HepG2 (cell line): ENCODE results near the gene VSIR. TPM values are rescaled to one million over a fixed set of nuclear protein-coding genes. Genes with fewer than 3 reads are reported as not detected.
A peak's percentile ranks its signal among the peaks of the same experiment; 100 is the strongest.

ENCODE experiments used
- ATAC-seq: fragments of 200-7000 bp; cut with Tn5 transposase; 3 replicates; pipeline ENCODE4 v1.9.1; 2020; ENCODE audit warnings: mild to moderate bottlenecking, moderate library complexity
- BruUV-seq: library from RNA; stranded (reverse); fragments of 400-500 nt; replicated peaks from 2 replicates; lab custom pipeline; 2021; lab: Mats Ljungman, UMichigan
- CTCF ChIA-PET: fragments of 300-600 bp; formaldehyde crosslinking; extraction: SDS; loops from one replicate; lab custom pipeline; 2021; ENCODE audit warnings: low total read pairs, inconsistent platforms, low intra/inter-chr PET ratio; lab: Yijun Ruan, JAX
- POLR2A ChIA-PET: fragments of 350-600 bp; sonication (Branson Sonifier 250); formaldehyde crosslinking; loops from one replicate; lab custom pipeline; 2020; ENCODE audit warnings: antibody characterized with exemption, inconsistent platforms; lab: Yijun Ruan, JAX
- DNase-seq: peaks from one replicate; pipeline ENCODE4 v3.0.0-alpha.2; 2015; ENCODE audit warnings: low spot score
- FAIRE-seq: peaks from 3 replicates; lab custom pipeline; 2011; peaks lifted over from hg19 to GRCh38; lab: Jason Lieb, UNC
- H2AFZ ChIP-seq: one replicate; pipeline ENCODE4 v1.6.1; 2011; ENCODE audit warnings: low read length, inconsistent platforms
- H3K27ac ChIP-seq: fragments of 300-600 bp; 3 replicates; pipeline ENCODE4 v1.8.0; 2011; ENCODE audit warnings: mixed run types, mild to moderate bottlenecking, mixed read lengths, low read length, inconsistent platforms; ENCODE audit not compliant: insufficient read depth; ENCODE audit errors: extremely low read length
- H3K27me3 ChIP-seq, 2 experiments: fragments of 200-600 bp in 1 of 2; 2 replicates in 1 of 2; 3 replicates in 1 of 2; pipeline versions ENCODE4 v1.6.0 to v1.8.0; 2011; ENCODE audit warnings: low read length in 2 of 2, mild to moderate bottlenecking in 2 of 2, moderate library complexity in 2 of 2, inconsistent platforms in 1 of 2; ENCODE audit not compliant: insufficient read depth in 2 of 2, control insufficient read depth in 1 of 2
- H3K36me3 ChIP-seq, 2 experiments: fragments of 200-600 bp in 1 of 2; replicated peaks in 1 of 2; 2 replicates in 1 of 2; 3 replicates in 1 of 2; pipeline versions ENCODE4 v1.5.1 to v1.8.0; 2011; ENCODE audit warnings: low read length in 2 of 2, inconsistent platforms in 1 of 2; ENCODE audit not compliant: insufficient read depth in 2 of 2, control insufficient read depth in 1 of 2
- H3K4me1 ChIP-seq: 2 replicates; pipeline ENCODE4 v1.5.1; 2012; ENCODE audit warnings: low read length, inconsistent platforms; ENCODE audit not compliant: insufficient read depth
- H3K4me2 ChIP-seq: 2 replicates; pipeline ENCODE4 v1.6.0; 2011; ENCODE audit warnings: low read depth, low read length, inconsistent platforms
- H3K4me3 ChIP-seq, 3 experiments: fragments of 200-600 bp in 1 of 3; sonication (generic), shearing (Covaris generic) in 1 of 3; replicated peaks in 1 of 3; 2 replicates each; pipeline ENCODE4 v1.5.1; 2011 to 2016; ENCODE audit warnings: low read length in 3 of 3, inconsistent platforms in 2 of 3, low read depth in 2 of 3, mild to moderate bottlenecking in 2 of 3, control low read depth in 1 of 3, mixed read lengths in 1 of 3; ENCODE audit not compliant: insufficient read depth in 1 of 3
- H3K79me2 ChIP-seq: one replicate; pipeline ENCODE4 v1.6.1; 2011; ENCODE audit warnings: low read length, inconsistent platforms; ENCODE audit not compliant: insufficient read depth
- H3K9ac ChIP-seq: 2 replicates; pipeline ENCODE4 v1.6.0; 2011; ENCODE audit warnings: mild to moderate bottlenecking, low read depth, low read length, inconsistent platforms; ENCODE audit not compliant: insufficient read depth
- H3K9me3 ChIP-seq: 2 replicates; pipeline ENCODE4 v1.5.1; 2012; ENCODE audit warnings: mild to moderate bottlenecking, low read length
- H4K20me1 ChIP-seq: 2 replicates; pipeline ENCODE4 v1.6.0; 2011; ENCODE audit warnings: inconsistent platforms, mild to moderate bottlenecking, low read length, moderate library complexity; ENCODE audit not compliant: insufficient read depth
- ZNF768 ChIP-seq: sonication (generic); formaldehyde crosslinking; IDR thresholded peaks from 2 replicates; pipeline ENCODE4 v1.4.0; 2020; ENCODE audit warnings: missing genetic modification reagents
- WGBS: methylation state at CpG from one replicate; pipeline ENCODE4 v1.1.6; 2017; ENCODE audit warnings: low lambda C conversion rate; 5-methylcytosine and 5-hydroxymethylcytosine counted together
- in situ Hi-C: cut with HindIII; loops from 2 replicates; pipeline ENCODE4 v1.10.0; 2017; ENCODE audit warnings: low pct_unique_long_range_greater_than_20kb; ENCODE audit not compliant: extremely low pct_ligation_motif_present
- intact Hi-C: fragments of 100-400 bp; cut with micrococcal nuclease; formaldehyde crosslinking; loops from one replicate; pipeline ENCODE4 v1.10.0; 2022; ENCODE audit not compliant: unreplicated experiment
- polyA plus RNA-seq, 8 experiments: library from polyadenylated mRNA; depleted of rRNA in 3 of 8; stranded (reverse) in 7 of 8; unstranded in 1 of 8; fragments of >200 nt; fragmentation: Illumina TruSeq in 4 of 8; extraction: Trizol in 4 of 8; gene quantifications; 2 replicates each; pipeline versions ENCODE4 v1.2.1 to v1.2.3, GENCODE V29; 2011 to 2016; ENCODE audit warnings: low read depth in 4 of 8, missing spikeins in 1 of 8, mixed read lengths in 1 of 8; ENCODE audit not compliant: insufficient read depth in 1 of 8
- total RNA-seq, 5 experiments: library from RNA; depleted of rRNA; stranded (reverse); fragments of >200 nt; fragmentation: Illumina TruSeq; extraction: Trizol; gene quantifications; 2 replicates each; pipeline ENCODE4 v1.2.3, GENCODE V29; 2016; ENCODE audit warnings: low read depth in 1 of 5
- TF ChIP-seq, protein P1 (sequence below), 2 experiments: sonication (generic) in 1 of 2; formaldehyde crosslinking in 1 of 2; IDR thresholded peaks; 2 replicates each; pipeline versions ENCODE4 v1.6.1 to v1.9.0; 2014 to 2022; ENCODE audit warnings: antibody characterized with exemption in 1 of 2, borderline replicate concordance in 1 of 2, inconsistent platforms in 1 of 2, low read depth in 1 of 2, missing genetic modification reagents in 1 of 2

The VSIR gene
- total and polyA plus RNA-seq, 2 of the 13 experiments (the other 11 are each of a cell fraction or from before 2014, with no cell fraction given): 0.44 to 3.2 TPM

DNA sequence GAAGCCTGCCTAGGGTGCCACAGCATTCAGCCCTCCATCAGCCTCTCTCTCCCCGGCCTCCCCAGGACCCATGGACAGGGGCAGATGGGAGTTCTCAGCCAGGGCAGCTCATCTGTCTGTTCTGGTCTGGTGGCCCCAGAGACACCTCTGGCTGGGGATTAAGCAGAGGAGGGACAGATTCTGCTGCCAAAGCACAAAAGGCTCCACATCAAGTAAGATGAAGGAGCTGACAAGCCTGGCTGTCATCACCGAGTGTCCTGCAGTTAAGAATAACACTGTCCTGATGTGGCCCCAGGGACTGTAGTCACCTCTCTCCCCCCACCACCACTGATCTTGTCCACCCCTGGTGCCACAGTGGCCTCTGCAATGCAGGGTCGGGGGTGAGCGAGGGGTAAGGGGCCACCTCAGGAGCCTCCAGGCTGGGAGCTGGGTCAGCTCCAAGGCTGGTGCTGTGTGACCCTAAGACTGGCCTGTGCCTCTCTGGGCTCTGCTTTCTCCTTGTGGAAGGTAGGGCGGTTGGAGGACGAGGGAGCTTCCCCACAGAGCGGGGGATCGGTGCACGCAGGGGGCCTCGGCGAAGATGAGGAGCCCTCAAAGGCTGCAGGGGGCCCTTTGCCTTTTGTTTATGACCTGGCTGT lies 72.5 kb downstream of the VSIR start:
- TF ChIP-seq ZNF768 (CRISPR knock-in tag): peak; percentile 93
- TF ChIP-seq, protein P1, sequence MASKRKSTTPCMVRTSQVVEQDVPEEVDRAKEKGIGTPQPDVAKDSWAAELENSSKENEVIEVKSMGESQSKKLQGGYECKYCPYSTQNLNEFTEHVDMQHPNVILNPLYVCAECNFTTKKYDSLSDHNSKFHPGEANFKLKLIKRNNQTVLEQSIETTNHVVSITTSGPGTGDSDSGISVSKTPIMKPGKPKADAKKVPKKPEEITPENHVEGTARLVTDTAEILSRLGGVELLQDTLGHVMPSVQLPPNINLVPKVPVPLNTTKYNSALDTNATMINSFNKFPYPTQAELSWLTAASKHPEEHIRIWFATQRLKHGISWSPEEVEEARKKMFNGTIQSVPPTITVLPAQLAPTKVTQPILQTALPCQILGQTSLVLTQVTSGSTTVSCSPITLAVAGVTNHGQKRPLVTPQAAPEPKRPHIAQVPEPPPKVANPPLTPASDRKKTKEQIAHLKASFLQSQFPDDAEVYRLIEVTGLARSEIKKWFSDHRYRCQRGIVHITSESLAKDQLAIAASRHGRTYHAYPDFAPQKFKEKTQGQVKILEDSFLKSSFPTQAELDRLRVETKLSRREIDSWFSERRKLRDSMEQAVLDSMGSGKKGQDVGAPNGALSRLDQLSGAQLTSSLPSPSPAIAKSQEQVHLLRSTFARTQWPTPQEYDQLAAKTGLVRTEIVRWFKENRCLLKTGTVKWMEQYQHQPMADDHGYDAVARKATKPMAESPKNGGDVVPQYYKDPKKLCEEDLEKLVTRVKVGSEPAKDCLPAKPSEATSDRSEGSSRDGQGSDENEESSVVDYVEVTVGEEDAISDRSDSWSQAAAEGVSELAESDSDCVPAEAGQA (IDR thresholded peaks at IDR 0.05; ENCODE audit: low read depth): no peak
- TF ChIP-seq, protein P1 (CRISPR knock-in tag; IDR thresholded peaks at IDR 0.05; ENCODE audit: borderline replicate concordance): no peak
- 19% methylated on average over 5 of the region's 11 CpGs for WGBS
- BruUV-seq: no TSS peak
- ATAC-seq (no peak), FAIRE-seq (no peak), DNase-seq (no peak)
- Histone ChIP-seq H3K27me3 (peaks cover 1 to 24% of the 10 kb centered on the region in 2 experiments; a peak in 3 of 5 replicates), H3K4me3 (no peak overlapping the region), H3K9ac (no peak overlapping the region), H4K20me1 (no peaks in the 10 kb centered on the region), H3K9me3 (no peaks in the 10 kb centered on the region), H3K79me2 (no peaks in the 10 kb centered on the region), H3K36me3 (no peaks in the 10 kb centered on the region), H2AFZ (no peak overlapping the region), H3K4me2 (no peak overlapping the region), H3K27ac (no peak overlapping the region), H3K4me1 (peaks cover 8% of the 10 kb centered on the region)
- ChIA-PET CTCF (no interaction called here), POLR2A (no interaction called here)
- in situ Hi-C loops (loop anchor here (5.0 kb wide), 1 partner anchor 394 kb away; no protein-coding TSS in a partner anchor), intact Hi-C loops (no loop called here)
